ENCODE data around the gene CTXND2. TPM values are rescaled to one million over a fixed set of nuclear protein-coding genes. Genes with fewer than 3 reads are reported as not detected.
"Not testable (repeated sequence)": the region's sequence is repeated elsewhere in the genome, so short reads cannot be mapped to it uniquely, and the experiment has no call there.

Gene CTXND2
- total RNA-seq, 2 donors from 2014 or later, result 1.4 TPM; not detected in 1

DNA sequence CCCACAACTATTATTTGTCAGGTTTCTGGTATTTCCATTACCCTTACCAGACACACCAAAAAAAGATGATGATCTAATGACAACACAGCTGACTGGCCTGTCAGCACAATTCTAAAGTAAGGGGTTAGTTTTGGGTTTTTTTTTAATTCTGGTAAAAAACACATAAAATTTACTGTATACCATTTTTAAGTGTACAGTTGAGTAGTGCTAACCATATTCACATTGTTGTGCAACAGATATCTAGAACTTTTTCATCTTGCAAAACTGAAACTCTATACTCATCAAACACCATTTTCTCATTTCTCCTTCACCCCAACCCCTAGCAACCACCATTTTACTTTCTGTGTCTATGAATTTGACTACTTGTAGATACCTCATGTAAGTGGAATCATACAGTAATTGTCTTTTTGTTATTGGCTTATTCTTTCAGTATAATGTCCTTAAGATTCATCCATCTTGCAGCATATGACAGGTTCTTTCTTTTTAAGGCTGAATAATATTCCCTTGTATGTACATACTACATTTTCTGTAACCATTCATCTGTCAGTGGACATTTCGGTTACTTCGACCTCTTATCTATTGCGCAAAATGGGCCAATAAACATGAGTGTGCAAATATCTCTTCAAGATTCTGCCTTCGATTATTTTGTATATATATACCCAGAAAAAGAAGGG, 40.3 kb upstream of the CTXND2 start:
- H3K4me1 ChIP-seq (replicated peaks), result no peaks in the 10 kb centered on the region
- TF ChIP-seq POLR2AphosphoS5 (IDR thresholded peaks at IDR 0.05) (no peak), POLR2A (IDR thresholded peaks at IDR 0.05) (no peak)
- TF ChIP-seq, protein P1, sequence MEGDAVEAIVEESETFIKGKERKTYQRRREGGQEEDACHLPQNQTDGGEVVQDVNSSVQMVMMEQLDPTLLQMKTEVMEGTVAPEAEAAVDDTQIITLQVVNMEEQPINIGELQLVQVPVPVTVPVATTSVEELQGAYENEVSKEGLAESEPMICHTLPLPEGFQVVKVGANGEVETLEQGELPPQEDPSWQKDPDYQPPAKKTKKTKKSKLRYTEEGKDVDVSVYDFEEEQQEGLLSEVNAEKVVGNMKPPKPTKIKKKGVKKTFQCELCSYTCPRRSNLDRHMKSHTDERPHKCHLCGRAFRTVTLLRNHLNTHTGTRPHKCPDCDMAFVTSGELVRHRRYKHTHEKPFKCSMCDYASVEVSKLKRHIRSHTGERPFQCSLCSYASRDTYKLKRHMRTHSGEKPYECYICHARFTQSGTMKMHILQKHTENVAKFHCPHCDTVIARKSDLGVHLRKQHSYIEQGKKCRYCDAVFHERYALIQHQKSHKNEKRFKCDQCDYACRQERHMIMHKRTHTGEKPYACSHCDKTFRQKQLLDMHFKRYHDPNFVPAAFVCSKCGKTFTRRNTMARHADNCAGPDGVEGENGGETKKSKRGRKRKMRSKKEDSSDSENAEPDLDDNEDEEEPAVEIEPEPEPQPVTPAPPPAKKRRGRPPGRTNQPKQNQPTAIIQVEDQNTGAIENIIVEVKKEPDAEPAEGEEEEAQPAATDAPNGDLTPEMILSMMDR (IDR thresholded peaks at IDR 0.05), result no peak
- no peak for DNase-seq (ENCODE audit: low spot score)
- WGBS, result 90% methylated on average over 4 of the region's 4 CpGs
- H3K9me3 ChIP-seq, result no peaks in the 10 kb centered on the region
- H3K27ac ChIP-seq, result no peak overlapping the region
- no peaks in the 10 kb centered on the region for H3K36me3 ChIP-seq
- intact Hi-C loops (cut with DNase I), result no loop called here
- no peak overlapping the region for H3K4me3 ChIP-seq
- H3K27me3 ChIP-seq (replicated peaks; ENCODE audit: insufficient read depth), result no peaks in the 10 kb centered on the region

DNA sequence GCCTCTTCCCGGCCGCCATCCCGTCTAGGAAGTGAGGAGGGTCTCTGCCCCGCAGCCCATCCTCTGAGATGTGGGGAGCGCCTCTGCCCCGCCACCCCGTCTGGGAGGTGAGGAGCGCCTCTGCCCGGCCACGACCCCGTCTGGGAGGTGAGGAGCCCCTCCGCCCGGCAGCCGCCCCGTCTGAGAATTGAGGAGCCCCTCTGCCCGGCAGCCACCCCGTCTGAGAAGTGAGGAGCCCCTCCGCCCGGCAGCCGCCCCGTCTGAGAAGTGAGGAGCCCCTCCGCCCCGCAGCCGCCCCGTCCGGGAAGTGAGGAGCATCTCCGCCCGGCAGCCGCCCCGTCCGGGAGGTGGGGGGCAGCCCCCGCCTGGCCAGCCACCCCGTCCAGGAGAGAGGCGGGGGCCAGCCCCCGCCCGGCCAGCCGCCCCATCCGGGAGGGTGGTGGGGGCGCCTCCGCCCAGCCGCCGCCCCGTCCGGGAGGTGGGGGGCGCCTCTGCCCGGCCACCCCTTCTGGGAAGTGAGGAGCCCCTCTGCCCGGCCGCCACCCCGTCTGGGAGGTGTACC, 36.1 kb upstream of the CTXND2 start:
- DNase-seq (ENCODE audit: low spot score); H3K9me3 ChIP-seq; H3K4me3 ChIP-seq; H3K27me3 ChIP-seq (replicated peaks; ENCODE audit: insufficient read depth); H3K36me3 ChIP-seq; H3K27ac ChIP-seq; H3K4me1 ChIP-seq (replicated peaks); intact Hi-C loops (cut with DNase I): not testable (repeated sequence)
- WGBS, result 100% methylated on average over 5 of the region's 49 CpGs

DNA sequence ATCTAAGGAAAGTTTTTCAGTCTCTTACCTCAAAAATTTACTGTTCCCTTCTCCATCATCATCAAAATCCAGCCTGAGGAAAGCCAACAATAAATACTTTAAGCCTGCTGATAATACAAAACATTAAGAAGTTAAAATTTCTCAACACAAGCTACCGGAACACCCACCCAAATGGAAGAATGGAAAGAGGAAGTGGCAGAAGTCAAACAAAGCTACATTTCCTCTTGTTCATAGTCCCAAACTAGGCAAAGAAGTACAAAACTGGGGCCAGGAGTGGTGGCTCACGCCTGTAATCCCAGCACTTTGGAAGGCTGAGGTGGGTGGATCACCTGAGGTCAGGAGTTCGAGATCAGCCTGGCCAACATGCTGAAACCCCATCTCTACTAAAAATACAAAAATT, 34.2 kb upstream of the CTXND2 start:
- H3K4me3 ChIP-seq; H3K27me3 ChIP-seq (replicated peaks; ENCODE audit: insufficient read depth); H3K27ac ChIP-seq; intact Hi-C loops (cut with DNase I); H3K9me3 ChIP-seq; H3K36me3 ChIP-seq; DNase-seq (ENCODE audit: low spot score); H3K4me1 ChIP-seq (replicated peaks): not testable (repeated sequence)
- WGBS, result 82% methylated on average over 3 of the region's 3 CpGs

DNA sequence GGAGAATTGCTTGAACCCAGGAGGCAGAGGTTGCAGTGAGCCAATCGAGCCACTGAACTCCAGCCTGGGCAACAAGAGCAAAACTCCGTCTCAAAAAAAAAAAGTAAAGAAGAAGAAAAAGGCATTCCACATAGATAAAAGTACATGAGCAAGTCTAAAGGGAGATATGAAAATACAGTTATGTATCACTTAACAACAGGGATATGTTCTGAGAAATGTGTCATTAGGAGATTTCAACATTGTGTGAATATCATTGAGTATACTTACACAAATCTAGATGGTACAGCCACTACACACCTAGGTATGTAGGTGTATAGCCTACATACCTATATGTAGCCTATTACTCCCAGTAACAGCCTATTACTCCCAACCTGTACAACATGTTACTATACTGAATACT, 23.2 kb upstream of the CTXND2 start:
- intact Hi-C loops (cut with DNase I), result no loop called here
- WGBS, result 92% methylated on average over 2 of the region's 2 CpGs
- Histone ChIP-seq H3K4me3 (no peak overlapping the region), H3K27me3 (replicated peaks; ENCODE audit: insufficient read depth) (no peaks in the 10 kb centered on the region), H3K27ac (no peak overlapping the region), H3K4me1 (replicated peaks) (no peaks in the 10 kb centered on the region), H3K9me3 (no peaks in the 10 kb centered on the region), H3K36me3 (no peaks in the 10 kb centered on the region)
- no peak for DNase-seq (ENCODE audit: low spot score)
- TF ChIP-seq, protein P1 (IDR thresholded peaks at IDR 0.05), result no peak
- TF ChIP-seq POLR2AphosphoS5 (IDR thresholded peaks at IDR 0.05) (no peak), POLR2A (IDR thresholded peaks at IDR 0.05) (no peak)

DNA sequence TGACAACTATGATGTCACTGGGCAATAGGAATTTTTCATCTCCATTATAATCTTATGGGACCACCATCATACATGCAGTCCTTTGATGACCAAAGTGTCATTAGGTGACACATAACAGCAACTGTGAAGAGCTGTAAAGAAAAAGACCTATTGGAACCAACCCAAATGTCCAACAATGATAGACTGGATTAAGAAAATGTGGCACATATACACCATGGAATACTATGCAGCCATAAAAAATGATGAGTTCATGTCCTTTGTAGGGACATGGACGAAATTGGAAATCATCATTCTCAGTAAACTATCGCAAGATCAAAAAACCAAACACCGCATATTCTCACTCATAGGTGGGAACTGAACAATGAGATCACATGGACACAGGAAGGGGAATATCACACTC, 22.7 kb upstream of the CTXND2 start:
- intact Hi-C loops (cut with DNase I); DNase-seq (ENCODE audit: low spot score); H3K4me3 ChIP-seq; H3K36me3 ChIP-seq; H3K9me3 ChIP-seq; H3K27me3 ChIP-seq (replicated peaks; ENCODE audit: insufficient read depth); H3K27ac ChIP-seq; H3K4me1 ChIP-seq (replicated peaks): not testable (repeated sequence)
- WGBS, result 94% methylated on average over 2 of the region's 3 CpGs

DNA sequence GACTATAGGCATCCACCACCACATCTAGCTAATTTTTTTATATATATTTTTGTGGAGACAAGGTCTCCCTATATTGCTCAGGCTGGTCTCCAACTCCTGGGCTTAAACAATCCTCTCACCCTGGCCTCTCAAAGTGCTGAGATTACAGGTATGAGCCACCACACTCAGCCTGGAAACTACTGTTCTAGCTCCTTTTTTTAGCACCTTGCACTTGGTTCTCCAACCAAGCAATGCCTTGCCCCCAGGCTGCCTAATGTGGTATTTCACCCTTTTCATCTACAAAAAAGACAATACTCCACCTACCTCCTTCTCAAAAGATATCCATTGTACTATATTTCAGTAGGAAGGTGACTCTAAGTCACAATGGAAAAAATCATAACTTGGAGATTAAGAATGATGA, 17.3 kb upstream of the CTXND2 start:
- Histone ChIP-seq H3K4me3 (no peak overlapping the region), H3K36me3 (no peaks in the 10 kb centered on the region), H3K27ac (no peak overlapping the region), H3K27me3 (replicated peaks; ENCODE audit: insufficient read depth) (no peaks in the 10 kb centered on the region), H3K9me3 (no peaks in the 10 kb centered on the region), H3K4me1 (replicated peaks) (no peaks in the 10 kb centered on the region)
- TF ChIP-seq POLR2AphosphoS5 (IDR thresholded peaks at IDR 0.05), result no peak
- no peak for TF ChIP-seq POLR2A (IDR thresholded peaks at IDR 0.05)
- TF ChIP-seq, protein P1 (IDR thresholded peaks at IDR 0.05), result no peak
- no peak for DNase-seq (ENCODE audit: low spot score)
- intact Hi-C loops (cut with DNase I), result loop anchor here (10.0 kb wide), 1 partner anchor 105 kb away; the partner anchor contains the start of gene CERS2
